Fibroblast of lung (primary cell): ENCODE data around the gene CD300LB. TPM values are rescaled to one million over a fixed set of nuclear protein-coding genes. Genes with fewer than 3 reads are reported as not detected.

Source experiments
- DNase-seq, 2 donors: peaks; one replicate each; pipeline versions ENCODE4 v3.0.0 to v3.0.0-alpha.2; 2010; ENCODE audit warnings: low read depth in 2 of 2
- H2AFZ ChIP-seq: 2 replicates; pipeline ENCODE4 v1.5.1; 2012; ENCODE audit warnings: low read length, control low read depth, inconsistent platforms
- H3K27ac ChIP-seq: 2 replicates; pipeline ENCODE4 v1.5.1; 2011; ENCODE audit warnings: low read length, control low read depth; ENCODE audit not compliant: insufficient read depth
- H3K27me3 ChIP-seq: 2 replicates; pipeline ENCODE4 v1.5.1; 2011; ENCODE audit warnings: mild to moderate bottlenecking, low read length; ENCODE audit not compliant: control insufficient read depth, insufficient read depth
- H3K36me3 ChIP-seq: 2 replicates; pipeline ENCODE4 v1.5.1; 2011; ENCODE audit warnings: low read length; ENCODE audit not compliant: control insufficient read depth, insufficient read depth
- H3K4me1 ChIP-seq: 2 replicates; pipeline ENCODE4 v1.5.1; 2011; ENCODE audit warnings: low read length; ENCODE audit not compliant: control insufficient read depth, insufficient read depth; ENCODE audit errors: extremely low read depth
- H3K4me2 ChIP-seq: 2 replicates; pipeline ENCODE4 v1.5.1; 2011; ENCODE audit warnings: low read length, control low read depth; ENCODE audit not compliant: insufficient read depth; ENCODE audit errors: extremely low read depth
- H3K4me3 ChIP-seq, 4 experiments: fragments of 200-600 bp in 1 of 4; sonication (generic) in 1 of 4; replicated peaks in 1 of 4; 2 replicates each; pipeline ENCODE4 v1.5.1; 2011 to 2016; ENCODE audit warnings: low read length in 4 of 4, low read depth in 3 of 4, mild to moderate bottlenecking in 3 of 4, control low read depth in 2 of 4, inconsistent platforms in 1 of 4, mixed read lengths in 1 of 4; ENCODE audit not compliant: insufficient read depth in 1 of 4; ENCODE audit errors: control extremely low read depth in 1 of 4
- H3K79me2 ChIP-seq: 2 replicates; pipeline ENCODE4 v1.5.1; 2012; ENCODE audit warnings: mild to moderate bottlenecking, low read length, inconsistent platforms; ENCODE audit not compliant: control insufficient read depth, insufficient read depth
- H3K9ac ChIP-seq: 2 replicates; pipeline ENCODE4 v1.5.1; 2011; ENCODE audit warnings: mild to moderate bottlenecking, low read length, control low read depth; ENCODE audit not compliant: insufficient read depth
- H3K9me3 ChIP-seq: 2 replicates; pipeline ENCODE4 v1.5.1; 2012; ENCODE audit warnings: low read depth, low read length; ENCODE audit not compliant: control insufficient read depth, insufficient read depth
- H4K20me1 ChIP-seq: 2 replicates; pipeline ENCODE4 v1.5.1; 2011; ENCODE audit warnings: low read length; ENCODE audit not compliant: control insufficient read depth, insufficient read depth; ENCODE audit errors: extremely low read depth
- EZH2 ChIP-seq: IDR thresholded peaks from 2 replicates; pipeline ENCODE4 v1.5.1; 2012; ENCODE audit warnings: low read length, control low read depth, mild to moderate bottlenecking; ENCODE audit errors: missing control alignments
- polyA plus RNA-seq, 2 donors: library from polyadenylated mRNA; depleted of rRNA in 1 of 2; stranded (reverse) in 1 of 2; unstranded in 1 of 2; fragments of >200 nt; gene quantifications; 2 replicates each; pipeline ENCODE4 v1.2.1, GENCODE V29; 2011 to 2012; ENCODE audit warnings: missing spikeins in 1 of 2
- total RNA-seq: library from RNA; depleted of rRNA; stranded (reverse); fragments of >200 nt; gene quantifications from 2 replicates; pipeline ENCODE4 v1.2.1, GENCODE V29; 2014
- TF ChIP-seq, protein P1 (sequence below), 2 donors: IDR thresholded peaks in 1 of 2; conservative IDR thresholded peaks in 1 of 2; 1 replicate in 1 of 2; 2 replicates in 1 of 2; pipeline ENCODE4 v1.5.1; 2011 to 2012; ENCODE audit warnings: low read length in 2 of 2, control low read depth in 1 of 2, inconsistent platforms in 1 of 2, low read depth in 1 of 2, mild to moderate bottlenecking in 1 of 2

CD300LB gene
- total and polyA plus RNA-seq, 2 donors (not counting 1 experiment from before 2014, with no cell fraction given): not detected

DNA sequence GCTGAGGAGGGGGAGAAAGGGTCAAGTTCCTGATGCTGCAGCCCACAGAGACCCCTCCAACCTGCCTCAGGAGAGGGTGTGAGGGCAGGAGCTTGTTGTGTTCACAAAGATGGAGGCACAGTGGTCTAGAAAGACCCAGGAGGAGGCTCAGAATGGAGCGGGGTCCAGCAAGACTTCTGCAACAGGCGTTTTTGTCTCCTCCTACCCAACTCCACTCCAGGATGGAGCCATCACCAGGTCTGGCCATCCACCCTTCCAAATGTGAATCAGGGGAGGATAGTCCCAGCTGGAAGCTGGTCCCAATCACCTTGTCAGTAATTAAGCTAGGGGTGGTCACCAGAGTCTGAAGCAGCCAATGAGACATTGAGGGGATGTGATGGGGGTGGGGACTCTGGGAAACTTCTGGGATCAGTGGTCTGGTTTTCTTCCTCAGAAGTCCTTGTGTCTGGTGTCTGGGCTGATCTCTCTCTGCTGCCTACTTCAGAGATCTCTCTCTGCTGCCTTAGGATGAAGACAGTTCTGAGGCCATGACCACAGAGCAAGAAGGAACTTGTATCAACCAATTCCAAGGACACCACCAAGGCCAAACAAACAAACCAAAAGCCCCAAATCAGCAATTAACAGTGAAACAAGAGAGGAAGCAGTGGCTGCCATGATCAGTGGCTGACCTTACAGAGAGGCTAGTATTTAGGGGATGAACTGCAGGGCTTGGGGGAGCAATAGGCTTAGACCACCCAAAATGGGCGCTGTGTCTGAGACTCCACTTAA, 14.5 kb downstream of the CD300LB start:
- H3K27me3 ChIP-seq: no peaks in the 10 kb centered on the region
- no peak overlapping the region for H3K4me3 ChIP-seq
- no peak for DNase-seq
- no peak for TF ChIP-seq EZH2
- TF ChIP-seq, protein P1, sequence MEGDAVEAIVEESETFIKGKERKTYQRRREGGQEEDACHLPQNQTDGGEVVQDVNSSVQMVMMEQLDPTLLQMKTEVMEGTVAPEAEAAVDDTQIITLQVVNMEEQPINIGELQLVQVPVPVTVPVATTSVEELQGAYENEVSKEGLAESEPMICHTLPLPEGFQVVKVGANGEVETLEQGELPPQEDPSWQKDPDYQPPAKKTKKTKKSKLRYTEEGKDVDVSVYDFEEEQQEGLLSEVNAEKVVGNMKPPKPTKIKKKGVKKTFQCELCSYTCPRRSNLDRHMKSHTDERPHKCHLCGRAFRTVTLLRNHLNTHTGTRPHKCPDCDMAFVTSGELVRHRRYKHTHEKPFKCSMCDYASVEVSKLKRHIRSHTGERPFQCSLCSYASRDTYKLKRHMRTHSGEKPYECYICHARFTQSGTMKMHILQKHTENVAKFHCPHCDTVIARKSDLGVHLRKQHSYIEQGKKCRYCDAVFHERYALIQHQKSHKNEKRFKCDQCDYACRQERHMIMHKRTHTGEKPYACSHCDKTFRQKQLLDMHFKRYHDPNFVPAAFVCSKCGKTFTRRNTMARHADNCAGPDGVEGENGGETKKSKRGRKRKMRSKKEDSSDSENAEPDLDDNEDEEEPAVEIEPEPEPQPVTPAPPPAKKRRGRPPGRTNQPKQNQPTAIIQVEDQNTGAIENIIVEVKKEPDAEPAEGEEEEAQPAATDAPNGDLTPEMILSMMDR (conservative IDR thresholded peaks at IDR 0.05 in 1 of 2, IDR thresholded peaks at IDR 0.05 in 1 of 2; ENCODE audit: low read depth in 1 of 2, low read length in 2 of 2): no peak
- no peak overlapping the region for H3K4me2 ChIP-seq
- H3K9ac ChIP-seq: no peak overlapping the region
- no peaks in the 10 kb centered on the region for H3K4me1 ChIP-seq
- no peaks in the 10 kb centered on the region for H3K36me3 ChIP-seq
- no peak overlapping the region for H2AFZ ChIP-seq
- peaks cover 11% of the 10 kb centered on the region for H3K9me3 ChIP-seq
- H4K20me1 ChIP-seq: no peaks in the 10 kb centered on the region
- H3K79me2 ChIP-seq: no peaks in the 10 kb centered on the region
- H3K27ac ChIP-seq: no peak overlapping the region

- Histone ChIP-seq H3K27me3 (no peaks in the 10 kb centered on the region), H3K4me1 (no peaks in the 10 kb centered on the region), H2AFZ (no peak overlapping the region), H3K9ac (no peak overlapping the region), H3K36me3 (no peaks in the 10 kb centered on the region), H3K79me2 (no peaks in the 10 kb centered on the region), H3K4me2 (no peak overlapping the region), H3K9me3 (peaks cover 11% of the 10 kb centered on the region), H3K4me3 (no peak overlapping the region), H4K20me1 (no peaks in the 10 kb centered on the region), H3K27ac (no peak overlapping the region)
- DNase-seq: no peak
- TF ChIP-seq, protein P1 (conservative IDR thresholded peaks at IDR 0.05 in 1 of 2, IDR thresholded peaks at IDR 0.05 in 1 of 2; ENCODE audit: low read depth in 1 of 2, low read length in 2 of 2): no peak
- TF ChIP-seq EZH2: no peak
Observed at GRCh38 chr17:74515941-74516340, 15.3 kb downstream of the CD300LB start.

- no peak overlapping the region for H3K27ac ChIP-seq
- DNase-seq: no peak
- no peaks in the 10 kb centered on the region for H3K79me2 ChIP-seq
- no peak overlapping the region for H2AFZ ChIP-seq
- H3K9ac ChIP-seq: no peak overlapping the region
- H3K36me3 ChIP-seq: no peaks in the 10 kb centered on the region
- H3K27me3 ChIP-seq: no peaks in the 10 kb centered on the region
- no peaks in the 10 kb centered on the region for H3K4me1 ChIP-seq
- no peak overlapping the region for H3K4me2 ChIP-seq
- TF ChIP-seq EZH2: no peak
- TF ChIP-seq, protein P1 (conservative IDR thresholded peaks at IDR 0.05 in 1 of 2, IDR thresholded peaks at IDR 0.05 in 1 of 2; ENCODE audit: low read depth in 1 of 2, low read length in 2 of 2): no peak
- H3K4me3 ChIP-seq: no peak overlapping the region
- no peaks in the 10 kb centered on the region for H4K20me1 ChIP-seq
- H3K9me3 ChIP-seq: peaks cover 11% of the 10 kb centered on the region
Observed at GRCh38 chr17:74514632-74515334, 16.5 kb downstream of the CD300LB start.
